Astrocyte (in vitro differentiated cells and primary cell): ENCODE results near the gene KLHL30.

Experiments used
- EZH2 ChIP-seq: IDR thresholded peaks from 2 replicates; pipeline ENCODE4 v1.6.1; 2012; ENCODE audit warnings: mild to moderate bottlenecking, low read length, inconsistent platforms; ENCODE audit not compliant: insufficient read depth
- TF ChIP-seq, protein P1 (sequence below): IDR thresholded peaks from 2 replicates; pipeline ENCODE4 v1.5.1; 2011; ENCODE audit warnings: low read depth, mild to moderate bottlenecking, inconsistent platforms, low read length, moderate library complexity; ENCODE audit not compliant: insufficient read depth

DNA sequence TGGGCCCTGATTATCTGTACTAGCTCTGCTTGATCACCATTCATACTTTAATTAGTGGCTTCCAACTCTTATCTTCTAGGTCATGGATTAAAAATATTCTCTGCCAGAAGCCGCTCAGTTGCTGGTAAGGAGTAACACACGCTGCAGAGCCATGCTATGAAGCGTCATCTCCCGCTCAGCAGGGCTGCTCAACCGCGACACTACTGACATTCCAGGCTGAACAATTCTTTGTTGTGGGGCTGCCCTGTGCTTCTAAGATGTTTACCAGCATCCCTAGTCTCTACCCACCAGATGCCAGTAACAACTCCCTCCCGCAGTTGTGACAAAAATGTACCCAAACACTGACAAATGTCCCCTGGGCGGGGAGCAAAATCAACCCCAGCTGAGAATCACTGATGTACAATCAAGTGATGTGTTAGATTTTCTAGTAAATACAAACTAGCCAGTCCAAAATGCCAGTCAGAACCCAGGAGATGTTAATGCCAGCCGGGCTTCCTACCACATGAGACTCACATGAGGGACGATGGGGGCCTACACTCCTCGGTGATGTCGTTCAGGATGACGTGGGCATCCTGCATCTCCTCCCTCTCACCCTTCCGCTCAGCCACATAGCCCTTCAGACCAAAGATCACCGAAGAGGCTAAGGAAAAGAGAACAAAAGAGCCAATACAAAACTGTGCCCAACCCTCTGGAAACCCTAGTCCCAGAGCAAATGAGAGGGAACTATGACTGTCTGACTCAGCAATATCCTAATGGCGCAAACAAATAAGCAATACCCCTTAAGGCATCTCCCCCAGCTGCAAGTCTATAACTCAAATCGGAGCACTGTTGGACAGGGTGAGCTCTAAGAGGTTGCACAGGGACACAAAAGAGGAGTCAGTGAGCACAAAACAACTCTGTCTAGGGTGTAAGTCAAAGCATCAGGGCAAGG is 49.4 kb downstream of the KLHL30 start:
- TF ChIP-seq, protein P1, sequence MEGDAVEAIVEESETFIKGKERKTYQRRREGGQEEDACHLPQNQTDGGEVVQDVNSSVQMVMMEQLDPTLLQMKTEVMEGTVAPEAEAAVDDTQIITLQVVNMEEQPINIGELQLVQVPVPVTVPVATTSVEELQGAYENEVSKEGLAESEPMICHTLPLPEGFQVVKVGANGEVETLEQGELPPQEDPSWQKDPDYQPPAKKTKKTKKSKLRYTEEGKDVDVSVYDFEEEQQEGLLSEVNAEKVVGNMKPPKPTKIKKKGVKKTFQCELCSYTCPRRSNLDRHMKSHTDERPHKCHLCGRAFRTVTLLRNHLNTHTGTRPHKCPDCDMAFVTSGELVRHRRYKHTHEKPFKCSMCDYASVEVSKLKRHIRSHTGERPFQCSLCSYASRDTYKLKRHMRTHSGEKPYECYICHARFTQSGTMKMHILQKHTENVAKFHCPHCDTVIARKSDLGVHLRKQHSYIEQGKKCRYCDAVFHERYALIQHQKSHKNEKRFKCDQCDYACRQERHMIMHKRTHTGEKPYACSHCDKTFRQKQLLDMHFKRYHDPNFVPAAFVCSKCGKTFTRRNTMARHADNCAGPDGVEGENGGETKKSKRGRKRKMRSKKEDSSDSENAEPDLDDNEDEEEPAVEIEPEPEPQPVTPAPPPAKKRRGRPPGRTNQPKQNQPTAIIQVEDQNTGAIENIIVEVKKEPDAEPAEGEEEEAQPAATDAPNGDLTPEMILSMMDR = no peak
- no peak for TF ChIP-seq EZH2
